DMS53 (cell line): Measurements from ENCODE around the gene DLG5.

ENCODE experiments used
- DNase-seq: peaks from one replicate; lab custom pipeline; 2025; lab: John Stamatoyannopoulos, UW

DLG5 gene

DNA sequence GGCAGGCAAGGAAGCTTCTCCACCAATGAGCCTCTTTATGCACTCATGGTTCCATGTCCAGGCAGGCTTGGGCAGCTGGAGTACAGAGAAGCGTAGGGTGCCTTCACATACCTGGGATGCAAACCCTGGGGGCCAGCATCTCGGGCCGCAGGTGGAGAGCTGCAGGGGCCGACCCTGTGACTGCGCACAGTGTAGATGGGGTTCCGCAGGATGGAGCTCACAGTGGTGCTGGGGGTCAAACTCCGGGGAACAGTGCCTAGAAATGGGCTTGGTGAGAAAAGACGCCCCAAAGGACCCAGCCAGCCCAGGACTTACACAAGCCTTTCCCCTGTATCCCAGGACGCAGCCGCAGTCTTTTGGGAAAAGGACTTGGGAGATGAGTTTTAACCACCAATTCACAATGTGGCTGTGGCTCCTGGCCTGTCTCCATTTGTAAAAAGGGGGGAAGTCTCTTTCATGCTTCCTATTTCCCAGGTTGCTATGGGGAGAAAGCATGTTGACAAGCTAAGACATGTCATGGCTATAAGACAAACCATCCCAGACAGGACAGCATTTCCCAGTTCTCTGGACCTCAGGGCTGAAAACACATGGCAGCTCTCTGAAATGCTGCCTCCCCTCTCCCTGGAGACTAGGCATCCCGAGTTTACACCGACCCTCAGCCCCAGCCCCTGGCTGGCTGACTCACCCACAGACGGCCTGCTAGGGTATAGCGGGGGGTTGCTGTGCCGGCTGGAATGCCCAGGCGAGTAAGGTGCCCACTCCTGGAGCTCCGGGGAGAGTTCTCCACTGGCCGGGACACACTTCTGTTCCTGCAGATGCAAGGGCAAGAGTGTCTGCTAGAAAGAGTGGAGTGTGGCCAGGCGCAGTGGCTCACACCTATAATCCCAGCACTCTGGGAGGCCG is 107.1 kb downstream of the DLG5 start:
- DNase-seq: no peak

DNA sequence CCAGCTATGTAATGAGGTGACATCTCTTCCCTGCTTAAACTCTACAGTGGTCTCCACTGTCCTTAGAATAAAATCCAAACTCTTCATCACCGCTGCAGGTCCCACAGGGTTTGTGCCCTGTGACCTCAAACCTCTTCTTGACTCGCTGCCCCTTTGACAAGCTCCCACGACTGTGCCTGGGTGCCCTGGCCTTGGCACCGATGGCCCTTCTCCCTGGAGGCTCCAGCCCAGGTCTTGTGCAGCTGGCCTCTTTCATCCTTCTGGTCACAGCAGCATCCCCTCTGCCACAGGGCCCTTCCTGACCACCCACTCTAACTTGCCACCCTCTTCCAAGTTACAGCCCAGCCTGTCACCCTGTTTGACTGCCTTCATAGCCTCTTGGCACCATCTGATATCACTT is 108.2 kb downstream of the DLG5 start:
- no peak for DNase-seq

DNA sequence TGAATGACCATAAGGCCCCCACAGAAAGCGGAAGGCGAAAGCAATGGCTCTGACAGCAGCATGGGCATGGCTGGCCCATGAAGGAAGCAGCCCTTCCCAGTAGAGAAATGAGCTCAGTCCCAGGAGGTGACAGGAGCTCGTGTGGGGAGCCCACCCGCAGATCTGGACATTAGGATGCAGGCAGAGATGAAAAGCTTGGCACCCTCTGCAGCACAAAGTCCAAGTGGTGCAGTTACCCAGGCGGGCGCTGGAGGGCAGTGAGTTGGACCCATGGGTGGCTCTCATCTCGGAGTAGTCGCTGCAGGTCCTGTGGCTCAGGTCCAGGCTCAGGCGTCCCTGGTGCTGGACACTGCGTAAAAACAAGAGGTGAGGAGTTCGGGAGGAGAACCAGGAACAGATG is 109.0 kb downstream of the DLG5 start:
- DNase-seq: no peak

DNA sequence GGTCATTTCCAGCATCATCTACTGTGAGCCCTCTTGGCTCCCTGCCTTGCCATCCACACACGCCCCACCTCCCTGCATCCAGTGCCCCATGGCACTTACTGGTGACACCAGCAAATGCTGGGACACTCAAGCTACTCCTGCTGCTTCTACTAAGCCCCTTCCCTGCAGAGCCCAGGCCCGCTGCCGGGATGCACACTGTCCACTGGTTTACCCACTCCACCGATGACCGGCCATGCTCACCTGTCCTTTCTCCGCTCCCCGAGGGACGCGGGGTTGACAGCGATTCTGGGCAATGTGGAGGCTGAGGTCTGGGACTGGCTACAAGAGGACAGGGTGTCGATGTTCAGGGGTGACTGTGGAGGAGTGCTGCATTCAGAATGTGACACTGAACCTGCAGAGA is 110.2 kb downstream of the DLG5 start:
- DNase-seq: no peak

DNA sequence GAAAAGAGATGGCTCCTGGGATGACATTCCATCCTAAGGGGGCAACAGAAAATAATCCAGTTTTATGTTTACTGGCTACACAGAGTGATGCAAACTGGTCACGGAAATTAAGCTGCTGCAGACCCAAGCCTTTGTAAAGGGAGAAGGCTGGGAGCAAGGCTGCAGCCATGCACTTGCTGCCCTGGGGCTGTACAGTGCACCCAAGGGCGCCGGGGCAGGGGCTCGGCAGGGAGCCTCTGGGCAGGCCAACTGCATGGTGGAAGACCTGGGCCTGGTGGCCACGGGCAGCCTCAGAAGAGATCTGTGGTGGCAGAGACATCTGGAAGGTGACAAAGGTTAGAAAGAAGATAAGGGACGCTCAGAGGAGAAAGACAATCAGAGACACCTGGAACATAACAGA is 113.8 kb downstream of the DLG5 start:
- DNase-seq: no peak

DNA sequence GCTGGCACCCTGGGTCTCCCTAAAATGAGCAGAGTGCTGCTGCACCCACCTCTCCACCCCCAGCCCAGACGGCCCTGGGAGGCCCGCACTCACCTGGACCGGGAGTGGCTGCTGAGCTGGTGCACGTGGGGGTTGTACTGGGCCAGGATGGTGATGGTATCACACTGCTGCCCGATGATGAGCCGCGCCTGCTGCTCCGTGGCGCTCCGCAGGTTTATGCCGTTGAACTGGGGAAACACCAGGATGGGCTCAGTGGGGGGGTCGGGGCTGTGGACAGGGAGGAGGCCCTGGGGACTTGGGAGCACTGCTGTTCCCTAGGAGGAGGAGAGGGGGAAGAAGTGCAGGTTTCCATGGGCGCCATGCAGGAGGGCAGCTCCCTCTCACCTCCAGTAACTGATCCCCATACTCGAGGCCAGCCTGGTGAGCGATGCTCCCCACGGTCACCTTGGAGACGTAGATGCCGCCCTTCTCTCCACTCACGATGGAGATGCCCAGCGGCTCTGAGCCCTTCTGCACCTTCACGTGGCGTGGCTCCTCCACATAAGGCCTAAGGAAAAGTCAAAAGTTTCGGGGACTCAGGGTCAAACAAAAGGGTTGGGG is 114.6 kb downstream of the DLG5 start:
- no peak for DNase-seq

DNA sequence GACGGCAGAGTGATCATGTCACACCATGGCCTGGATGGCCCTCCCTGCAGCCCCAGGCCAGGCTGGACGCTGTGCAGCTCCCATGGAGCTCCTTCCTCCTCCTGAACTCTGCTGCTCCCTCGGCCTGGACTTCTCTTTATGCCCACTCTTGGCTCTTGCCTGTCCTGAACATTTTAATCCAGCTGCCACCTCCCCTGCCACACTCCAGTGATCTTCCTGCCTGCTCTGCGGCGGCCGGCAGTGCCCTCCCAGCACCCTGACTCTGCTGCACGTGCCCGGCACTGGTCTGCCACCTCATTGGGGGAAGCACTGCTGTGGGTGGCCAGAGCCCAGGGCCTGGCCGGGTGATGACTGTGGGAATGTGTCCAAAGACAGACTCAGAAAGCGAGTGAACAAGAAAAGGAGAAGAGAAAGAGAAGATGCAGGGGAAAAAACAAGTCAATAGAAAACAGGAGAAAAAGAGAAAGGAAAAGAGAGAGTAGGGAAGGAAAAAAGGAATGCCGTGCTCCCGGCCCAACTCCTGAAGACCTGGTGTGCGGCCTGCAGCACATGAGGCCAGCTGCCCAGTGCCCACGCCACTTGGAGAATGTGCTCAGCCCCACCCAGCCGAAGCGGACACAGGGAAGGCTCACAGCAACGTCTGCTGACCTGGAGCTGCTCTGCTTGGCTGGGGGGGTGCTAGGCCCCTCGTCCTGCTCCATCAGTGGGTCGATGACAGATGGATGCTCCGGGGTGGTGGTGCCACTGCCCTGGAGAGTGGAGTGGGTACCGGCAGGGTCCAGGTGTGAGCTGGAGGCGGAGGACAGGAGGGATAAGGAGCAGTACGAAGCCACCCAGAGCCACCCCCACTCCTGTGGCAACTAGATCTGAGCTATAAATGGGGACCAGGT is 115.9 kb downstream of the DLG5 start:
- DNase-seq: no peak

DNA sequence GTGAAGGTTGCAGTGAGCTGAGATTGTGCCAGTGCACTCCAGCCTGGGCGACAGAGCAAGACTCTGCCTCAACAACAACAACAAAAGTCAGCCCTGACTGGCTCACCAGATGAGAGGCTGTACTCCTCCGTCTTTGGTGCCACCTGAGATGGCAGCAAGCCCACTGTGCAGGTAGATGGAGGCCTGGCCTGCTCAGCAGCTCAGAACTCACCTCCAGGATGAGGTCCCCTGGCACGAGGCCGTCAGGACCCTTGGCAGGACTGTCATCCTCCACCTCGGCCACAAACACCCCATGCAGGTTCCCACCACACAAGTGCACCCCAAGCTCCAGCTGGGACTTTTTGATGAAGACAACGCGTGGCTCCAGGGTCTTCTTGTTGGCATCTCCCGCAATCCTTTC is 117.2 kb downstream of the DLG5 start:
- DNase-seq: no peak

DNA sequence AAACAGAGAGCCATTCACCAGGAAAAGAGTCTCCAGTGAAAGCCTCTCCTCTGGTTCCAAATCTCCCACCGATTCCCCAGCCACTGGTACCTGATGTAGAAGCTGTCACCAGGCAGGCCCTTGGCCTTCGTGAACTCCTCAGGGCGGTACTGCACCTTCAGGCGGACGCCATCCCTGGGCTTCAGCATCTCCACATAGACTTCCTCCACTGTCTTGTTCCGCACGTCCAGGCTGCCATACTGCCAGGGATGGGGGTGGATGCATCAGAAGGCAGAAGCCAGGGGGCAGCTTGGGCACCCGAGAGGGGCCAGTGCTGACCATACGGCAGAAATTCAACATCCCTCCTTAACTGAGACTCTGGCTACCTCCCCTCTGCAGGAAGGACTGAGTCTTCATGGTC is 118.8 kb downstream of the DLG5 start:
- no peak for DNase-seq

DNA sequence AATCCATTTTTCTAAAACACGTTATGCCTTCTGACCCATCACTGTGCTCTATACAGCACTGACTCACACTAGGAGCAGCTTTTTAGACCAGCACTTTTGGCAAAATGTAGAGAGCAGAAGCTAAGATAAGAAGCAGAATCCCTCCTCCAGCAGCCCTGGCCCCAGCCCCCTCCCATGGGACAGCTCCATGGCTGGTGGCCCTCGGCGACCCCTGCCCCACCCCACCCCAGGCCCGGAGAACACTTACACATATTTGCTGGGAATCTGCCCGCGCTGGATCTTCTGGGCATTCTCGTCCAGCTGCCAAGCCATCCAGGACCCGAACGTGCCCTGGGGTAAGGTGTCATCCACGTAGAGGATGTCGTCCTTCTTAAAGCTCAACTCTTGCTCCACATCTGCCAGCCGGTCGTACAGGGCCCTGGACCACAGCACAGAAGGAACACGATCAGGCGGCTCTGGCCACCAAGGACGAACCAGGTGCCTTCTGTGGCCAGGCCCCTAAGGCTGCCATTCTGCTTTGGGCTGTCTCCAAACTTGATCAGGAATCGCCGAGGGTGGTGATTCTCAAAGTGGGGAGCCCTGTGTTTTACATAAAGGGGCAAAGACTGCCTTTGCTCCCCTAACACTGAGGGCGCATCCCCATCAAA is 119.9 kb downstream of the DLG5 start:
- no peak for DNase-seq

DNA sequence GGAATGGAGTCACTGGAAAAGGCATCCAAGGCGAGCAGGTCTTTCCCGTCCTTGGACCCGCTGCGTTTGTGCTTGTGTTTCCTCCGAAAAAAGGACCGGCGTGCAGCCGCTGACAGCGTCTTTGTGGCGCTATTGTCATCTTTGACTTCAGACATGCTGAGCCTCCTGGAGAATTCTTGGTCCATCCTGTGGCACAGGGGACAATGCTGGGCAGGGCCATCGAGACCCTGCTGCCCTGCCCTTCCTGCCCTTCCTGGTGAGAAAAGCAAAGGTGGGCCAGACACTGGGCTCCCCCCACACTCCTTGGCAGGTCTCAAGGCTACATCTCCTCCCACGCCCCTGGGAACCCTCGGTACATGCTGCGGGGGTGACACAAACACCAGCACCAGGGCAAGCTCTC is 120.9 kb downstream of the DLG5 start:
- DNase-seq: no peak

DNA sequence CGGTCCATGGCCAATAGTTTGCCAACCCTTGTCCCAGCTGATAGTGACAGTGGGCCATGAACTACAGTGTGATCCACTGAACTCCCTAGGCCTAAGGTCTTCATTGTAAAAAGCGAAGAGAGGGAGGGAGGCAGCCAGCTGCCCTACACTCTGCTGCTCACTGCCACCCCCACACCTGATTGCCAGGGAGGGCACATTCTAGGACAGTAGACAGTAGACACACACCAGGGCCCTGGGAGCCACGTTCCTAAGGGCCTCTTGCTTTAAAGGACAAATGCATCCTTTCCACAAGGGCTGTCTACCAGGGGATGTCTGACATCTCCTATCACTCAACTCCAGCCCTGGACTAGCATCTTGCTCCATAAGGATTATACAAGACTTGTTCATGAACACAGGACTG is 122.2 kb downstream of the DLG5 start:
- no peak for DNase-seq

DNA sequence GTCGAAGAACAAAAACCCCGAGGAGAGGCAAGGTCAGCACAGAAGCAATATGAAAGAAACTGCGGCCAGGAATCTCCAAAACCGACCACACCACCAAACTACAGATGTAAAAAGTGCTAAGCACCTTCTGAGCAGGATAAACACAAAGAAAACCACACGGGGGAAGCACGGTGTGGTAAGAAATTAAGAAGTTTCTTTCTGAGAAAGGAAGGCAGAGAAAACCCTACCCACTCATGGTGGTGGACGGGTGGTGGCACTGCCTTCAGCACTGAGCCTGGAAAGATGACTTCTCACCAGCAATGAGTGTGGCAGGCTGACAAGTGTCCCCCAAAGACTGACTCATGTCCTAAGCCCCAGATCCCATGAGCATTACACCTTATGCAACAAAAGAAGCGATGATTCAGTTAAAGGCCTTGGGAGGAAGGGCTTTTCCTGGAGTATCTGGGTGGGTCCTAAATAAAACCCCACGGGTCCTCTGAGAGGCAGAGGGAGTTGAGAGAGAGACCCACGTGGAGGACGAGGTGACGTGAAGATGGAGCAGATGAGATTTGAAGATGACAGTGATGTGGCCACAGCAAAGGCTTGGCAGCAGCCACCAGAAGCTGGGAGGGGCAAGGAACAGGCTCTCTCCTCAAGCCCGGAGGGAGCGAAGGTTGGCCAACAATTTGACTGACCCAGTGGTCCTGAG is 124.9 kb downstream of the DLG5 start:
- no peak for DNase-seq

DNA sequence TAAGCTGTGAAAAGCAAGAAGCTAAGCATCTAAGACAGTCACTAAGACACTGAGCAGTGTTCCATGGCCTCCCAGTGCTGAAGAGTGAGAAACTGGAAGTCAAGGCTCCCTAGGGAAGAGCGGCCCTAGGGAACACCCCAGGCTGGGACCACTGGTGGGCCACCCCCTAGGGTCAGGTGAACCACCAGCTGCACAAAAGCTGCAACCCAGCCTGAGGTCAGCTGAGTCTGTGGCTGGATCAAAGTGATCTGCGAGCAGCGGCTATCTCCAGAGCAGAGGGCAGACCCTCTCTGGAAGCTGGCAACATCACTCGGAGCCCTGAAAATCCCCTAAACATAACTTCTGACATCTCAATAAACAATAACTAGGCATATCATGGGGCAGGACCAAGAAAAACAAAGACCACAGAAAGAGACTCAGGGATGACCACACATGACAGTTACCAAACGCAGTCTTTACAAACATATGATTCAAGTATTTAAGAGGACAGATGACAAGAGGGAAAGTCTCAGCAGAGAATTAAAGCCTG is 125.8 kb downstream of the DLG5 start:
- no peak for DNase-seq

DNA sequence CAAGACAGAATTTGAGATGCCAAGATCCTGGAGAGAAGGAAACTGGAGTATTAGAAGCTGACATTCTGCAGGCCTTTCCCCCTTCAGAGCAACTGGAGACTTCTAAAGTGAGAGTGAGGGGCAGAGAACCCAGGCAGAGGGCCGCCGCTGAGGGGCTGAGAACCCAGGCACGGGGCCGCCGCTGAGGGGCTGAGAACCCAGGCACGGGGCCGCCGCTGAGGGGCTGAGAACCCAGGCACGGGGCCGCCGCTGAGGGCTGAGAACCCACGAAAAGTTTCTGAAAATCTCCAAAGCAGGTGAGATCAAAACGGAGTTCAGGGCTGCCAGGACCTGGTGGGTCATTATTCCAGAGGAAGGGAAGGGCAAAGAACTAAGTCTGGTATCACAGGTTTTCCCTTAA is 126.2 kb downstream of the DLG5 start:
- DNase-seq: no peak

DNA sequence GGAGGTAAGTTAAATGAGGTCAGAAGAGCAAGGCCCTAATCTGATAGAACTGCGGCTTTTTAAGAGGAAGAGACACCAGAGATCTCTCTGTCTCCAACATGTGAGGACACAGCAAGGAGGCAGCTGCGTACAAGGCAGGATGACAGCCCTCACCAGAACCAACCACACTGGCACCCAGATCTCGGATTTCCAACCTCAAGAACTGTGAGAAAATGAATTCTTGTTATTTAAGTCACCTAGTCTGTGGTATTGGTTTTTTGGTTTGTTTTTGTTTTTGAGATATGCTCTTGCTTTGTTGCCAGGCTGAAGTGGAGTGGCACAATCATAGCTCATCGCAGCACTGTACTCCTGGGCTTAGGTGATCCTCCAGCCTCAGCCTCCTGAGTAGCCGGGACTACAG is 127.2 kb downstream of the DLG5 start:
- no peak for DNase-seq

DNA sequence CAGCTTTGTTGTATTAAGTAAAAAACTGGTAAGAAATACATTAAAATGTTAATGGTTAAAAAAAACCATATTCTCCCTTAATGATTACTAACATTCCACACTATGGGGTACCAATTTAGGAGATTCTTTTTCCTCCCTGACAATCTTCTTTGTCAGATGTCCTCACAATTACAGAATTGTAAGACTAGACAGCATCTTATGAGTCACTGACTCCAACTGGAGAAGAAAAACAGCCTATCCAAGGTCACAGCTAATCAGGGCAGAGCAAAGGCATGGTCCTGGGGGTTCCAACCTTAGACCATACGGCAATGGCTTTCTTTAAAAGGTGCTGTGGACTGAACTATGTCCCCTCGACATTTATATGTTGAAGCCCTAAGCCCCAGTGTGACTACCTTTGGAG is 127.6 kb downstream of the DLG5 start:
- no peak for DNase-seq

DNA sequence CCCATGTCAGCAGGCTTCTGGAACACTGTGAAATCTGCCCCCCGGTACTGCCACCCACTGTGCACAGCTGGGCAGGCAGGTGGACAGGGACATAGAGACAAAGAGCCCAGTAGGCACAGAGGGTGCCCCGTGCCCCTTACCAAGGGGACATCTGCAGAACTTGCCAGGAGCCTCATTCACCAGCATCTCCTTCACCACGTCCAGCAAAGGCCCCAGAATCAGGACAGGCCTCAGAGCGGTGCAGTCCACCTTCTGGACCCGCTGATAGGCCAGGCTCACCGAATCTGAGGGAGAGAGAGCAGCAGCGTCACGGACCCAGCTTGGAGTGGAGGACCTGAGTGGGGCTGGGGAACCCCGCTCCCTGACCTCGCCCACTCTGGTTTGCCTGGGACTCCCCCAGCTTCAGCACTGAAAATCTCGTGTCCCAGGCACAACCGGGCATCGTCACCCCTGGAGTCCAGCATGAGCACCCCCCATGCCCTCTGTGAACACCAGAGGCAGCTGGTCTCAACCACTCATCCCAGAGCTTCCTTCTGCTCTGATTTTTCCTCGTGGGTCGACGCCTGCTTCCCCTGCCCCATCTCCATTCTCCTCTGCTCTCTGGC is 130.1 kb downstream of the DLG5 start:
- no peak for DNase-seq

DNA sequence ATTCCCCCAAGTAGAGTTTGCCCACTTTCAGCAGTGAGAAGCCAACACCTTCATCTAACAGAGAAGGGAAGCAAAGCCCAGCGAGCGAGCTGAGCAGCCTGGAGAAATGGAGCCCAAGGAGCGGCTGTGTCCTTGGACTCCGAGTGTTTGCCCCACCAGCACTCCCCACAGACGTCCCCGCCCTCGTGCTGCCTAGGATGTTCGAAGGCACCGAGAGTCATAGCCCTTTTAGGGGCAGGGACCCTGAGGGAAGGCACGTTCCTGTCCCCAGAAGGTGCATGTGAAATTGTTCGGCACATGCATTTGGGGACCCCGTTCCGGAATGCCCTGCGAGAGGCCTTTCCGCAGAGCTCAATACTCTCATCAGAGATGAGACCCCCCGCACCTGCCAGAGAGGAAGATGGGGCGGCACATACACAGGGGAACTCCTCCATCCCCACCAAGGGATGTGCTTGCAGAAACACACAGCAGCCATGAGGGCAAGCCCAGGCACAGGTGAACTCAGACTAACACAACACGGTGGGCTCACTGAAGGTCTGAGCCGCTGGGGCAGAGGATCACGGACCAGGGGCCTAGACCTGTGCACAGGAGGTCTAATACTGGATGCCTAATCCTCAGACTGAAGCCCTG is 131.0 kb downstream of the DLG5 start:
- no peak for DNase-seq
